HepG2 (cell line): Measurements from ENCODE around the gene CD40. TPM values are rescaled to one million over a fixed set of nuclear protein-coding genes. Genes with fewer than 3 reads are reported as not detected.

ENCODE experiments used
- ATAC-seq: fragments of 200-7000 bp; cut with Tn5 transposase; 3 replicates; pipeline ENCODE4 v1.9.1; 2020; ENCODE audit warnings: mild to moderate bottlenecking, moderate library complexity
- BruUV-seq: library from RNA; stranded (reverse); fragments of 400-500 nt; replicated peaks from 2 replicates; lab custom pipeline; 2021; lab: Mats Ljungman, UMichigan
- CTCF ChIA-PET: fragments of 300-600 bp; formaldehyde crosslinking; extraction: SDS; loops from one replicate; lab custom pipeline; 2021; ENCODE audit warnings: low total read pairs, inconsistent platforms, low intra/inter-chr PET ratio; lab: Yijun Ruan, JAX
- POLR2A ChIA-PET: fragments of 350-600 bp; sonication (Branson Sonifier 250); formaldehyde crosslinking; loops from one replicate; lab custom pipeline; 2020; ENCODE audit warnings: antibody characterized with exemption, inconsistent platforms; lab: Yijun Ruan, JAX
- DNase-seq: peaks from one replicate; pipeline ENCODE4 v3.0.0-alpha.2; 2015; ENCODE audit warnings: low spot score
- FAIRE-seq: peaks from 3 replicates; lab custom pipeline; 2011; peaks lifted over from hg19 to GRCh38; lab: Jason Lieb, UNC
- H2AFZ ChIP-seq: one replicate; pipeline ENCODE4 v1.6.1; 2011; ENCODE audit warnings: low read length, inconsistent platforms
- H3K27ac ChIP-seq: fragments of 300-600 bp; 3 replicates; pipeline ENCODE4 v1.8.0; 2011; ENCODE audit warnings: mixed run types, mild to moderate bottlenecking, mixed read lengths, low read length, inconsistent platforms; ENCODE audit not compliant: insufficient read depth; ENCODE audit errors: extremely low read length
- H3K27me3 ChIP-seq, 2 experiments: fragments of 200-600 bp in 1 of 2; 2 replicates in 1 of 2; 3 replicates in 1 of 2; pipeline versions ENCODE4 v1.6.0 to v1.8.0; 2011; ENCODE audit warnings: low read length in 2 of 2, mild to moderate bottlenecking in 2 of 2, moderate library complexity in 2 of 2, inconsistent platforms in 1 of 2; ENCODE audit not compliant: insufficient read depth in 2 of 2, control insufficient read depth in 1 of 2
- H3K36me3 ChIP-seq, 2 experiments: fragments of 200-600 bp in 1 of 2; replicated peaks in 1 of 2; 2 replicates in 1 of 2; 3 replicates in 1 of 2; pipeline versions ENCODE4 v1.5.1 to v1.8.0; 2011; ENCODE audit warnings: low read length in 2 of 2, inconsistent platforms in 1 of 2; ENCODE audit not compliant: insufficient read depth in 2 of 2, control insufficient read depth in 1 of 2
- H3K4me1 ChIP-seq: 2 replicates; pipeline ENCODE4 v1.5.1; 2012; ENCODE audit warnings: low read length, inconsistent platforms; ENCODE audit not compliant: insufficient read depth
- H3K4me2 ChIP-seq: 2 replicates; pipeline ENCODE4 v1.6.0; 2011; ENCODE audit warnings: low read depth, low read length, inconsistent platforms
- H3K4me3 ChIP-seq, 3 experiments: fragments of 200-600 bp in 1 of 3; sonication (generic), shearing (Covaris generic) in 1 of 3; replicated peaks in 1 of 3; 2 replicates each; pipeline ENCODE4 v1.5.1; 2011 to 2016; ENCODE audit warnings: low read length in 3 of 3, inconsistent platforms in 2 of 3, low read depth in 2 of 3, mild to moderate bottlenecking in 2 of 3, control low read depth in 1 of 3, mixed read lengths in 1 of 3; ENCODE audit not compliant: insufficient read depth in 1 of 3
- H3K79me2 ChIP-seq: one replicate; pipeline ENCODE4 v1.6.1; 2011; ENCODE audit warnings: low read length, inconsistent platforms; ENCODE audit not compliant: insufficient read depth
- H3K9ac ChIP-seq: 2 replicates; pipeline ENCODE4 v1.6.0; 2011; ENCODE audit warnings: mild to moderate bottlenecking, low read depth, low read length, inconsistent platforms; ENCODE audit not compliant: insufficient read depth
- H3K9me3 ChIP-seq: 2 replicates; pipeline ENCODE4 v1.5.1; 2012; ENCODE audit warnings: mild to moderate bottlenecking, low read length
- H4K20me1 ChIP-seq: 2 replicates; pipeline ENCODE4 v1.6.0; 2011; ENCODE audit warnings: inconsistent platforms, mild to moderate bottlenecking, low read length, moderate library complexity; ENCODE audit not compliant: insufficient read depth
- HIVEP1 ChIP-seq: sonication (generic); formaldehyde crosslinking; IDR thresholded peaks from 2 replicates; pipeline ENCODE4 v1.4.0; 2020; ENCODE audit warnings: mild to moderate bottlenecking, missing genetic modification reagents
- IKZF4 ChIP-seq: sonication (generic); formaldehyde crosslinking; IDR thresholded peaks from 2 replicates; pipeline ENCODE4 v1.5.1; 2020; ENCODE audit warnings: borderline replicate concordance, mild to moderate bottlenecking, low read depth, missing genetic modification reagents; ENCODE audit errors: not compliant biosample characterization
- KDM1A ChIP-seq: IDR thresholded peaks from 2 replicates; pipeline ENCODE4 v1.6.1; 2016; ENCODE audit warnings: missing compliant biosample characterization
- MZF1 ChIP-seq: sonication (generic); formaldehyde crosslinking; IDR thresholded peaks from 2 replicates; pipeline ENCODE4 v1.8.1; 2023; ENCODE audit warnings: mild to moderate bottlenecking, missing genetic modification reagents, borderline replicate concordance
- SAFB2 ChIP-seq: sonication (generic); formaldehyde crosslinking; IDR thresholded peaks from 2 replicates; pipeline ENCODE4 v1.5.1; 2020; ENCODE audit warnings: missing genetic modification reagents, low read depth, mild to moderate bottlenecking, borderline replicate concordance
- TAF1 ChIP-seq: sonication (generic); formaldehyde crosslinking; IDR thresholded peaks from 2 replicates; pipeline ENCODE4 v1.4.0; 2020; ENCODE audit warnings: missing genetic modification reagents
- TBL1XR1 ChIP-seq: fragments of 150-350 bp; IDR thresholded peaks from 2 replicates; pipeline ENCODE4 v1.6.1; 2014; ENCODE audit warnings: borderline replicate concordance, low read length; ENCODE audit not compliant: partially characterized antibody
- ZNF337 ChIP-seq: sonication (generic); formaldehyde crosslinking; IDR thresholded peaks from 2 replicates; pipeline ENCODE4 v1.5.1; 2020; ENCODE audit warnings: missing genetic modification reagents, low read depth, mild to moderate bottlenecking, borderline replicate concordance
- ZNF383 ChIP-seq: sonication (generic); formaldehyde crosslinking; IDR thresholded peaks from 2 replicates; pipeline ENCODE4 v1.4.0; 2020; ENCODE audit warnings: missing genetic modification reagents, mild to moderate bottlenecking, borderline replicate concordance
- WGBS: methylation state at CpG from one replicate; pipeline ENCODE4 v1.1.6; 2017; ENCODE audit warnings: low lambda C conversion rate; 5-methylcytosine and 5-hydroxymethylcytosine counted together
- in situ Hi-C: cut with HindIII; loops from 2 replicates; pipeline ENCODE4 v1.10.0; 2017; ENCODE audit warnings: low pct_unique_long_range_greater_than_20kb; ENCODE audit not compliant: extremely low pct_ligation_motif_present
- intact Hi-C: fragments of 100-400 bp; cut with micrococcal nuclease; formaldehyde crosslinking; loops from one replicate; pipeline ENCODE4 v1.10.0; 2022; ENCODE audit not compliant: unreplicated experiment
- polyA plus RNA-seq, 8 experiments: library from polyadenylated mRNA; depleted of rRNA in 3 of 8; stranded (reverse) in 7 of 8; unstranded in 1 of 8; fragments of >200 nt; fragmentation: Illumina TruSeq in 4 of 8; extraction: Trizol in 4 of 8; gene quantifications; 2 replicates each; pipeline versions ENCODE4 v1.2.1 to v1.2.3, GENCODE V29; 2011 to 2016; ENCODE audit warnings: low read depth in 4 of 8, missing spikeins in 1 of 8, mixed read lengths in 1 of 8; ENCODE audit not compliant: insufficient read depth in 1 of 8
- total RNA-seq, 5 experiments: library from RNA; depleted of rRNA; stranded (reverse); fragments of >200 nt; fragmentation: Illumina TruSeq; extraction: Trizol; gene quantifications; 2 replicates each; pipeline ENCODE4 v1.2.3, GENCODE V29; 2016; ENCODE audit warnings: low read depth in 1 of 5
- TF ChIP-seq, protein P1 (sequence below): sonication (generic); formaldehyde crosslinking; IDR thresholded peaks from 2 replicates; pipeline ENCODE4 v1.9.0; 2021; ENCODE audit warnings: mild to moderate bottlenecking, missing genetic modification reagents
- TF ChIP-seq, protein P2 (sequence below): sonication (generic); formaldehyde crosslinking; IDR thresholded peaks from 2 replicates; pipeline ENCODE4 v1.5.1; 2020; ENCODE audit warnings: missing genetic modification reagents, mild to moderate bottlenecking, borderline replicate concordance
- TF ChIP-seq, protein P3 (sequence below): sonication (generic); formaldehyde crosslinking; IDR thresholded peaks from 2 replicates; pipeline ENCODE4 v1.5.1; 2020; ENCODE audit warnings: missing genetic modification reagents, mild to moderate bottlenecking, borderline replicate concordance

The CD40 gene
- total and polyA plus RNA-seq, 2 of the 13 experiments (the other 11 are each of a cell fraction or from before 2014, with no cell fraction given) = 4.6 to 13.4 TPM

DNA sequence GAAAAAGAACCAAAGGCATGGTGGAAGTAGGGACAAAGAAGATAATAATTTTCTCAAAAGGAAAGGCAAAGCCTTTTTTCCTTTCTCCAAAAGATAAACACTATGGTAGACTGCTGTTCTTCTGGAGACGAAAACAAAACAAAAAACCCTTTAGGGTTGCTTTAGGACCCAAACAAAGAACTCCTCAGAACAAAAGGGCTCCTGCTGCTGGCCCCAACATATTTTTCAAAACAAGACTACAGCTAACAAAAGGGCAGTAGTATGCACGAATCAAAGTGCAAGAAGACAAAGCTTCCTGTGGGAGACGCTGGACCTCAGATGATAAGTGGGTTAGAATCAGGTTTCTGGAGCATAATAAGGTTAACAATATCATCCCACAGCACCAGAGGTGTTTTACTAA, 44.1 kb upstream of the CD40 start:
- H3K27me3 ChIP-seq = no peaks in the 10 kb centered on the region
- CTCF ChIA-PET = no interaction called here
- H3K9me3 ChIP-seq = no peaks in the 10 kb centered on the region
- H3K4me3 ChIP-seq = no peak overlapping the region
- ATAC-seq (no peak), DNase-seq (no peak), FAIRE-seq (no peak)
- H3K27ac ChIP-seq = no peak overlapping the region
- no peak for TF ChIP-seq TBL1XR1
- TF ChIP-seq, protein P1, sequence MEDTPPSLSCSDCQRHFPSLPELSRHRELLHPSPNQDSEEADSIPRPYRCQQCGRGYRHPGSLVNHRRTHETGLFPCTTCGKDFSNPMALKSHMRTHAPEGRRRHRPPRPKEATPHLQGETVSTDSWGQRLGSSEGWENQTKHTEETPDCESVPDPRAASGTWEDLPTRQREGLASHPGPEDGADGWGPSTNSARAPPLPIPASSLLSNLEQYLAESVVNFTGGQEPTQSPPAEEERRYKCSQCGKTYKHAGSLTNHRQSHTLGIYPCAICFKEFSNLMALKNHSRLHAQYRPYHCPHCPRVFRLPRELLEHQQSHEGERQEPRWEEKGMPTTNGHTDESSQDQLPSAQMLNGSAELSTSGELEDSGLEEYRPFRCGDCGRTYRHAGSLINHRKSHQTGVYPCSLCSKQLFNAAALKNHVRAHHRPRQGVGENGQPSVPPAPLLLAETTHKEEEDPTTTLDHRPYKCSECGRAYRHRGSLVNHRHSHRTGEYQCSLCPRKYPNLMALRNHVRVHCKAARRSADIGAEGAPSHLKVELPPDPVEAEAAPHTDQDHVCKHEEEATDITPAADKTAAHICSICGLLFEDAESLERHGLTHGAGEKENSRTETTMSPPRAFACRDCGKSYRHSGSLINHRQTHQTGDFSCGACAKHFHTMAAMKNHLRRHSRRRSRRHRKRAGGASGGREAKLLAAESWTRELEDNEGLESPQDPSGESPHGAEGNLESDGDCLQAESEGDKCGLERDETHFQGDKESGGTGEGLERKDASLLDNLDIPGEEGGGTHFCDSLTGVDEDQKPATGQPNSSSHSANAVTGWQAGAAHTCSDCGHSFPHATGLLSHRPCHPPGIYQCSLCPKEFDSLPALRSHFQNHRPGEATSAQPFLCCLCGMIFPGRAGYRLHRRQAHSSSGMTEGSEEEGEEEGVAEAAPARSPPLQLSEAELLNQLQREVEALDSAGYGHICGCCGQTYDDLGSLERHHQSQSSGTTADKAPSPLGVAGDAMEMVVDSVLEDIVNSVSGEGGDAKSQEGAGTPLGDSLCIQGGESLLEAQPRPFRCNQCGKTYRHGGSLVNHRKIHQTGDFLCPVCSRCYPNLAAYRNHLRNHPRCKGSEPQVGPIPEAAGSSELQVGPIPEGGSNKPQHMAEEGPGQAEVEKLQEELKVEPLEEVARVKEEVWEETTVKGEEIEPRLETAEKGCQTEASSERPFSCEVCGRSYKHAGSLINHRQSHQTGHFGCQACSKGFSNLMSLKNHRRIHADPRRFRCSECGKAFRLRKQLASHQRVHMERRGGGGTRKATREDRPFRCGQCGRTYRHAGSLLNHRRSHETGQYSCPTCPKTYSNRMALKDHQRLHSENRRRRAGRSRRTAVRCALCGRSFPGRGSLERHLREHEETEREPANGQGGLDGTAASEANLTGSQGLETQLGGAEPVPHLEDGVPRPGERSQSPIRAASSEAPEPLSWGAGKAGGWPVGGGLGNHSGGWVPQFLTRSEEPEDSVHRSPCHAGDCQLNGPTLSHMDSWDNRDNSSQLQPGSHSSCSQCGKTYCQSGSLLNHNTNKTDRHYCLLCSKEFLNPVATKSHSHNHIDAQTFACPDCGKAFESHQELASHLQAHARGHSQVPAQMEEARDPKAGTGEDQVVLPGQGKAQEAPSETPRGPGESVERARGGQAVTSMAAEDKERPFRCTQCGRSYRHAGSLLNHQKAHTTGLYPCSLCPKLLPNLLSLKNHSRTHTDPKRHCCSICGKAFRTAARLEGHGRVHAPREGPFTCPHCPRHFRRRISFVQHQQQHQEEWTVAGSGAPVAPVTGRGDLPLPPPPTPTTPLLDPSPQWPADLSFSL (CRISPR knock-in tag) = no peak
- TF ChIP-seq SAFB2 (CRISPR knock-in tag) = no peak
- TF ChIP-seq HIVEP1 (CRISPR knock-in tag) = no peak
- TF ChIP-seq ZNF383 (CRISPR knock-in tag) = no peak
- TF ChIP-seq, protein P2, sequence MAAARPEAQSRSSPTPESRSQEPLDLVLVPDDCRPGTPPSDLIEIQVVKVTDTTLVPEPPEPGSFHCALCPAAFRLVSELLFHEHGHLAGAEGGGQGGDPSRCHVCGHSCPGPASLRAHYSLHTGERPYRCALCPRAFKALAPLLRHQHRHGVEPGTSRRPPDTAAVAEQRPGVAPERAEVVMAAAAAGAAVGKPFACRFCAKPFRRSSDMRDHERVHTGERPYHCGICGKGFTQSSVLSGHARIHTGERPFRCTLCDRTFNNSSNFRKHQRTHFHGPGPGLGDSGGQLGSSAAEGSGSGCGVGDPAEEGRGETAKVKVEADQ (CRISPR knock-in tag) = no peak
- TF ChIP-seq ZNF337 (CRISPR knock-in tag) = no peak
- TF ChIP-seq KDM1A (CRISPR knock-in tag) = no peak
- no peak for TF ChIP-seq IKZF4 (CRISPR knock-in tag)
- no peak for TF ChIP-seq MZF1
- no peak for TF ChIP-seq TAF1
- TF ChIP-seq, protein P3, sequence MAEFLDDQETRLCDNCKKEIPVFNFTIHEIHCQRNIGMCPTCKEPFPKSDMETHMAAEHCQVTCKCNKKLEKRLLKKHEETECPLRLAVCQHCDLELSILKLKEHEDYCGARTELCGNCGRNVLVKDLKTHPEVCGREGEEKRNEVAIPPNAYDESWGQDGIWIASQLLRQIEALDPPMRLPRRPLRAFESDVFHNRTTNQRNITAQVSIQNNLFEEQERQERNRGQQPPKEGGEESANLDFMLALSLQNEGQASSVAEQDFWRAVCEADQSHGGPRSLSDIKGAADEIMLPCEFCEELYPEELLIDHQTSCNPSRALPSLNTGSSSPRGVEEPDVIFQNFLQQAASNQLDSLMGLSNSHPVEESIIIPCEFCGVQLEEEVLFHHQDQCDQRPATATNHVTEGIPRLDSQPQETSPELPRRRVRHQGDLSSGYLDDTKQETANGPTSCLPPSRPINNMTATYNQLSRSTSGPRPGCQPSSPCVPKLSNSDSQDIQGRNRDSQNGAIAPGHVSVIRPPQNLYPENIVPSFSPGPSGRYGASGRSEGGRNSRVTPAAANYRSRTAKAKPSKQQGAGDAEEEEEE (CRISPR knock-in tag) = no peak
- H3K36me3 ChIP-seq = peaks cover 17 to 65% of the 10 kb centered on the region in 2 experiments
- POLR2A ChIA-PET = no interaction called here
- intact Hi-C loops (no loop called here), in situ Hi-C loops (no loop called here)
- H4K20me1 ChIP-seq = no peaks in the 10 kb centered on the region
- H3K9ac ChIP-seq = no peak overlapping the region
- H3K79me2 ChIP-seq = peaks cover 15% of the 10 kb centered on the region
- no peak overlapping the region for H3K4me2 ChIP-seq
- no peaks in the 10 kb centered on the region for H3K4me1 ChIP-seq
- H2AFZ ChIP-seq = no peak overlapping the region
- WGBS = 90% methylated on average over 3 of the region's 3 CpGs
- BruUV-seq = no TSS peak
